ENCODE results near the gene HSD11B1L.

HSD11B1L gene

DNA sequence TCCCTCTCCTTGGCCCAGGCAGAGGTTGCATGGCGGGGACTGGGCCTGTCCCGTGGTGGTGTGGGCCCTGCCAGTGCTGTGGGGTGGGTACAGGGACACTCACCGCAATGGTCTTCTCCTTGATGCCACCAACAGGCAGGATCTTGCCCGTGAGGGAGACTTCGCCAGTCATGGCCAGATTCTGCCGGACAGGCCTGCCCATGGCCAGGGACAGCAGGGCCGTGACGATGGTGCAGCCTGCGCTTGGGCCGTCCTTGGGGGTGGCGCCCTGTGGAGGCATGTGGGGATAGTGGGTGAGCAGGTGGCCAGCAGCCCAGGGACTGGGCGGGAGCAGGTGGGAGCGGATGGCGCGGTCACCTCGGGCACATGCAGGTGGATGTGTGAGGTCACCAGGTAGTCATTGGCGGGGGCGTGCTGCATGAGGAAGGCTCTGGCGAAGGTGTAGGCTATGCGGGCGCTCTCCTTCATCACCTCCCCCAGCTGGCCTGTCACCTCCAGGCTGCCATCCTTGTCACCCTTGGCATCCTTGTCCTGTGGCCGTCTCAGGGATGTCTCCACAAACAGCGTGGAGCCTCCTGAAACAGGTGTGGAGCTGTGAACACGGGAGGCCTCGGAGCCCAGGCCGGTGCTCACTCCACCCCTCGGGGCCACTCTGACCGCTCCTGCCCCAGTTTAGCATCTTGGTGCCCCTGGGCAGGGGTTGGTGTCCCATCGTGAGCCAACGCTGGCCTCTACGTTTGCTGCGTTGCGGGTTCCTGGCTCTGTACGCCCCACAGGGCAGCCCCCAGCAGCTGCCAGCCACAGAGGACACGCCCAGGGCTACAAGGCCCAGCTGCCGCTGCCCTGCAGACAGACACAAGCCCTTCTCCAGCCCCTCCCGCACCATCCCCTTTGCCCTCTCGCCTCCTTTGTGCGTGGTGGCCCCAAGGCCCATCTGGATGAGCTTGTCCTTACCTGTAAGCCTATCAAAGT, 12.7 kb downstream of the HSD11B1L start:
- Histone ChIP-seq H3K36me3 (ENCODE audit: control insufficient read depth, insufficient read depth, low read length) (peaks cover 55% of the 10 kb centered on the region), H3K27me3 (replicated peaks; ENCODE audit: control insufficient read depth, insufficient read depth, low read length) (no peaks in the 10 kb centered on the region), H3K4me3 (replicated peaks; ENCODE audit: low read depth, low read length) (no peak overlapping the region)
- no peak for TF ChIP-seq CTCF (IDR thresholded peaks at IDR 0.05; ENCODE audit: insufficient read depth, low read length, poor library complexity, severe bottlenecking)
- DNase-seq (ENCODE audit: extremely low read depth, insufficient read length): no peak

- TF ChIP-seq CTCF (IDR thresholded peaks at IDR 0.05; ENCODE audit: insufficient read depth, low read length, poor library complexity, severe bottlenecking): no peak
- H3K4me3 ChIP-seq (replicated peaks; ENCODE audit: low read depth, low read length): no peak overlapping the region
- H3K27me3 ChIP-seq (replicated peaks; ENCODE audit: control insufficient read depth, insufficient read depth, low read length): no peaks in the 10 kb centered on the region
- no peak for DNase-seq (ENCODE audit: extremely low read depth, insufficient read length)
- H3K36me3 ChIP-seq (ENCODE audit: control insufficient read depth, insufficient read depth, low read length): peaks cover 62% of the 10 kb centered on the region
Observed at GRCh38 chr19:5694167-5694955, 13.5 kb downstream of the HSD11B1L start.

- no peaks in the 10 kb centered on the region for H3K27me3 ChIP-seq (replicated peaks; ENCODE audit: control insufficient read depth, insufficient read depth, low read length)
- TF ChIP-seq CTCF (IDR thresholded peaks at IDR 0.05; ENCODE audit: insufficient read depth, low read length, poor library complexity, severe bottlenecking): no peak
- H3K4me3 ChIP-seq (replicated peaks; ENCODE audit: low read depth, low read length): no peak overlapping the region
- no peak for DNase-seq (ENCODE audit: extremely low read depth, insufficient read length)
- H3K36me3 ChIP-seq (ENCODE audit: control insufficient read depth, insufficient read depth, low read length): peaks cover 62% of the 10 kb centered on the region
Observed at GRCh38 chr19:5694956-5695648, 14.3 kb downstream of the HSD11B1L start.

DNA sequence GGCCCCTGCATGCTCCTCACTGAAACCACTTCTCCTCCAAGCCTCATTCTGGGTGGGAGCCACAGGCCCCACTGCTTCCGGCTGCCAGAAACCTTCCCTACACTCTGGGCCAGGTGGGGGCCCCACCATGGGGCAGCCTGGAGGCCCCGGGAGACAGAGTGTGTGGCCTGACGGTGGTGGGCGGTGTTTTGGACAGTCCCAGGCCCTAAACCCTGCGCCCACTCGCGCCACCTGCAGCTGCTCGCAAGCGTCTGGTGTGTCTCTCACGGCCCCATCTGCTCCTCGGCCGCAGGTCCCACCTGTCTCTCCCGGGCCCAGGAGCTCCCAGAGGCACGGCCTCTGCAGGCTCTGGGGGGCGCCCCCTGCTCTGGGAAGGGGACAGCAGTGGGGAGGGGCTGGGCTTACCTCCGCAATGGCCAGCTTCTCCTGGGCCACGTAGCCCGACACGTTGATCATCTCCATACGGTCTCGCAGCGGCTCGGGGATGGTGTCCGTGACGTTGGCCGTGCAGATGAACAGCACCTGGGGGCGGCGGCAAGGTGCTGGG, 14.9 kb downstream of the HSD11B1L start:
- peaks cover 65% of the 10 kb centered on the region for H3K36me3 ChIP-seq (ENCODE audit: control insufficient read depth, insufficient read depth, low read length)
- H3K27me3 ChIP-seq (replicated peaks; ENCODE audit: control insufficient read depth, insufficient read depth, low read length): no peaks in the 10 kb centered on the region
- DNase-seq (ENCODE audit: extremely low read depth, insufficient read length): no peak
- no peak for TF ChIP-seq CTCF (IDR thresholded peaks at IDR 0.05; ENCODE audit: insufficient read depth, low read length, poor library complexity, severe bottlenecking)
- no peak overlapping the region for H3K4me3 ChIP-seq (replicated peaks; ENCODE audit: low read depth, low read length)

- H3K4me3 ChIP-seq (replicated peaks; ENCODE audit: low read depth, low read length): no peak overlapping the region
- DNase-seq (ENCODE audit: extremely low read depth, insufficient read length): no peak
- H3K27me3 ChIP-seq (replicated peaks; ENCODE audit: control insufficient read depth, insufficient read depth, low read length): no peaks in the 10 kb centered on the region
- H3K36me3 ChIP-seq (ENCODE audit: control insufficient read depth, insufficient read depth, low read length): peaks cover 65% of the 10 kb centered on the region
- TF ChIP-seq CTCF (IDR thresholded peaks at IDR 0.05; ENCODE audit: insufficient read depth, low read length, poor library complexity, severe bottlenecking): no peak
Observed at GRCh38 chr19:5696196-5697021, 15.6 kb downstream of the HSD11B1L start.

All from GM06990 (cell line).